Parathyroid adenoma (tissue), 2 donors: ENCODE data around the gene ECE1.

ENCODE experiments used
- H2AFZ ChIP-seq: fragments of 300-600 bp; sonication (generic); one replicate; pipeline ENCODE4 v1.7.0; 2017; ENCODE audit warnings: antibody characterized with exemption, mild to moderate bottlenecking
- H3K27ac ChIP-seq: fragments of 300-600 bp; sonication (generic); one replicate; pipeline ENCODE4 v1.7.0; 2017
- H3K27me3 ChIP-seq: fragments of 300-600 bp; sonication (generic); one replicate; pipeline ENCODE4 v1.7.0; 2017; ENCODE audit warnings: low read length; ENCODE audit not compliant: control insufficient read depth, insufficient read depth
- H3K36me3 ChIP-seq: fragments of 300-600 bp; sonication (generic); one replicate; pipeline ENCODE4 v1.7.0; 2017; ENCODE audit warnings: low read length; ENCODE audit not compliant: control insufficient read depth, insufficient read depth
- H3K4me1 ChIP-seq: fragments of 300-600 bp; sonication (generic); one replicate; pipeline ENCODE4 v1.7.0; 2017; ENCODE audit warnings: control low read depth
- H3K4me2 ChIP-seq: fragments of 300-600 bp; sonication (generic); one replicate; pipeline ENCODE4 v1.7.0; 2017; ENCODE audit warnings: low read length
- H3K4me3 ChIP-seq: fragments of 300-600 bp; sonication (generic); one replicate; pipeline ENCODE4 v1.7.0; 2017; ENCODE audit warnings: low read depth, low read length
- H3K79me2 ChIP-seq: fragments of 300-600 bp; sonication (generic); one replicate; pipeline ENCODE4 v1.7.0; 2017; ENCODE audit warnings: control low read depth
- H3K9ac ChIP-seq: fragments of 300-600 bp; sonication (generic); one replicate; pipeline ENCODE4 v1.7.0; 2017; ENCODE audit warnings: mild to moderate bottlenecking
- H3K9me3 ChIP-seq: fragments of 300-600 bp; sonication (generic); one replicate; pipeline ENCODE4 v1.7.0; 2017; ENCODE audit warnings: low read length; ENCODE audit not compliant: control insufficient read depth
- TF ChIP-seq, protein P1 (sequence below): fragments of 300-600 bp; sonication (generic); IDR thresholded peaks from one replicate; pipeline ENCODE4 v1.7.0; 2017; ENCODE audit warnings: antibody characterized with exemption, mild to moderate bottlenecking
- donor health status: primary hyperparathyroidism.

Gene ECE1

GRCh38 chr1:21289700-21290545 lies at the start of gene ECE1:
Gene ECE1, minus strand, starts transcription at chr1:21290463. Its CDS starts 49 bp downstream, at chr1:21290414.
- no peaks in the 10 kb centered on the region for H3K36me3 ChIP-seq
- TF ChIP-seq, protein P1, sequence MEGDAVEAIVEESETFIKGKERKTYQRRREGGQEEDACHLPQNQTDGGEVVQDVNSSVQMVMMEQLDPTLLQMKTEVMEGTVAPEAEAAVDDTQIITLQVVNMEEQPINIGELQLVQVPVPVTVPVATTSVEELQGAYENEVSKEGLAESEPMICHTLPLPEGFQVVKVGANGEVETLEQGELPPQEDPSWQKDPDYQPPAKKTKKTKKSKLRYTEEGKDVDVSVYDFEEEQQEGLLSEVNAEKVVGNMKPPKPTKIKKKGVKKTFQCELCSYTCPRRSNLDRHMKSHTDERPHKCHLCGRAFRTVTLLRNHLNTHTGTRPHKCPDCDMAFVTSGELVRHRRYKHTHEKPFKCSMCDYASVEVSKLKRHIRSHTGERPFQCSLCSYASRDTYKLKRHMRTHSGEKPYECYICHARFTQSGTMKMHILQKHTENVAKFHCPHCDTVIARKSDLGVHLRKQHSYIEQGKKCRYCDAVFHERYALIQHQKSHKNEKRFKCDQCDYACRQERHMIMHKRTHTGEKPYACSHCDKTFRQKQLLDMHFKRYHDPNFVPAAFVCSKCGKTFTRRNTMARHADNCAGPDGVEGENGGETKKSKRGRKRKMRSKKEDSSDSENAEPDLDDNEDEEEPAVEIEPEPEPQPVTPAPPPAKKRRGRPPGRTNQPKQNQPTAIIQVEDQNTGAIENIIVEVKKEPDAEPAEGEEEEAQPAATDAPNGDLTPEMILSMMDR = no peak
- no peak within 1 kb of the TSS for H3K9ac ChIP-seq
- peak within 1 kb of the TSS; percentile 51 for H3K27ac ChIP-seq
- peak within 1 kb of the TSS; percentile 52 for H3K4me3 ChIP-seq
- H3K4me2 ChIP-seq = peak within 1 kb of the TSS; percentile 75
- peak within 1 kb of the TSS; percentile 53 for H2AFZ ChIP-seq
- H3K79me2 ChIP-seq = peaks cover 16% of the 10 kb centered on the region
- peaks cover 5% of the 10 kb centered on the region for H3K4me1 ChIP-seq
- H3K9me3 ChIP-seq = no peaks in the 10 kb centered on the region
- H3K27me3 ChIP-seq = no peaks in the 10 kb centered on the region

- Histone ChIP-seq H3K27me3 (no peaks in the 10 kb centered on the region), H3K4me1 (peaks cover 63% of the 10 kb centered on the region), H3K4me2 (no peak overlapping the region), H3K4me3 (no peak overlapping the region), H3K79me2 (peaks cover 39% of the 10 kb centered on the region), H3K9ac (no peak overlapping the region), H3K27ac (peak overlapping the region; percentile 85), H2AFZ (no peak overlapping the region), H3K9me3 (no peaks in the 10 kb centered on the region), H3K36me3 (no peaks in the 10 kb centered on the region)
- TF ChIP-seq, protein P1 = no peak
These were observed 49.3 kb upstream of the ECE1 start for GRCh38 chr1:21339356-21340229.

DNA sequence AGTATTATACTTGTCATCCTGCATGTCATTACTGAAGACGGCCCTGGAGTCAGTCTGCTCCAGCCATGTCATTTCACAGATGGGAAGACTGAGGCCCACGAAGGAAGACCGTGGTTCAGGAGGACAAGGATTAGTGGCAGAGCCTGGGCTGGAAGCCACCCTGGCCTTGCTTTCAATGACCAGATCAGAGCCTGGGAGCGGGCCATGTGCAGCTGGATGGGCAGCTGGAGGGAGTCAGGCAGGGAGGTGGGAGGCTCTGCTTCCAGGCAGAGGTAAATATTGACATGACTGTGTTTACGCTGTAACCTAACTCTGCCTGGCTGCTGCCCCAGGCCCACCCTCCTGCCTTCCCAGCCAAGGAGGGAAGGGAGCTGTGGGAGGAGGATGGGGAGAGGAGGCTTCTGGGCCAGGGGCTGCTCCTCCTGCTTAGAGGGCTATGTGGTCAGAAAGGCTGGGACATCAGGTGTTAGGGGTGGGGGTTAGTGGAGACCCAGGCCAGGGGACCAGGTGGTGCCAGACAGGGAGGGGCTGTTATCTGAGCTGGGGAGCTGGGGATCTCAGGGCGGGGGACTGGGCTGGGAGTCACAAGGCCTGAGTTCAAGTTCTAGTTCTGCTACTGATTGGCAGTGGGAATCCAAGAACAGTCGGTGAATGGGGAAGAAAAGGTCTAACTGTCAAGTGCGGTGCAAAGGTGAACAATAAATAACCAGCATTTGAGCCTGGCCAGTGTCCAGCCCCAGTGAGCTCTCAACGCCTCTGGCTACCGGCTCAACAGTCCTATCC lies 48.5 kb upstream of the ECE1 start:
- Histone ChIP-seq H3K27ac (peak overlapping the region; percentile 85), H3K4me1 (peaks cover 67% of the 10 kb centered on the region), H3K4me3 (no peak overlapping the region), H3K79me2 (peaks cover 35% of the 10 kb centered on the region), H3K4me2 (peak overlapping the region; percentile 9), H3K9ac (no peak overlapping the region), H3K36me3 (no peaks in the 10 kb centered on the region), H3K27me3 (no peaks in the 10 kb centered on the region), H3K9me3 (no peaks in the 10 kb centered on the region), H2AFZ (no peak overlapping the region)
- TF ChIP-seq, protein P1 = no peak

GRCh38 chr1:21337928-21338572 lies 47.8 kb upstream of the ECE1 start:
- no peak overlapping the region for H3K9ac ChIP-seq
- peaks cover 70% of the 10 kb centered on the region for H3K4me1 ChIP-seq
- H3K4me3 ChIP-seq = no peak overlapping the region
- peak overlapping the region; percentile 29 for H2AFZ ChIP-seq
- TF ChIP-seq, protein P1 = no peak
- no peaks in the 10 kb centered on the region for H3K9me3 ChIP-seq
- no peaks in the 10 kb centered on the region for H3K36me3 ChIP-seq
- H3K4me2 ChIP-seq = peak overlapping the region; percentile 3
- H3K27me3 ChIP-seq = no peaks in the 10 kb centered on the region
- peak overlapping the region; percentile 85 for H3K27ac ChIP-seq
- H3K79me2 ChIP-seq = peaks cover 35% of the 10 kb centered on the region
